GM23338 (cell line): Measurements from ENCODE around the gene PJA2.

Experiments used
- CTCF ChIP-seq, 2 experiments: fragments of 200-600 bp in 1 of 2; sonication (generic) in 1 of 2; conservative IDR thresholded peaks; 2 replicates each; pipeline versions ENCODE4 v1.5.1 to v1.6.1; 2016 to 2017; ENCODE audit warnings: antibody characterized with exemption in 2 of 2, low read depth in 2 of 2, mild to moderate bottlenecking in 2 of 2, moderate library complexity in 1 of 2
- EZH2 ChIP-seq: fragments of 200-600 bp; sonication (generic); IDR thresholded peaks from one replicate; pipeline ENCODE4 v1.8.0; 2017; ENCODE audit warnings: antibody characterized with exemption, mild to moderate bottlenecking, low read depth; ENCODE audit not compliant: unreplicated experiment
- EZH2phosphoT487 ChIP-seq: fragments of 200-600 bp; sonication (generic); IDR thresholded peaks from one replicate; pipeline ENCODE4 v1.8.1; 2018; ENCODE audit warnings: antibody characterized with exemption; ENCODE audit not compliant: unreplicated experiment
- POLR2AphosphoS5 ChIP-seq: IDR thresholded peaks from 2 replicates; pipeline ENCODE4 v1.6.1; 2016; ENCODE audit warnings: antibody characterized with exemption, low read depth
- REST ChIP-seq: IDR thresholded peaks from one replicate; pipeline ENCODE4 v1.6.1; 2018; ENCODE audit warnings: antibody characterized with exemption; ENCODE audit not compliant: unreplicated experiment
- ZNF114 ChIP-seq: fragments of 250-450 bp; sonication (Bioruptor Pico); IDR thresholded peaks from 2 replicates; pipeline ENCODE4 v1.5.0; 2020; ENCODE audit warnings: mild to moderate bottlenecking, moderate library complexity
- ZNF462 ChIP-seq: fragments of 250-450 bp; sonication (Bioruptor Pico); IDR thresholded peaks from 2 replicates; pipeline ENCODE4 v1.5.0; 2020; ENCODE audit warnings: mild to moderate bottlenecking, moderate library complexity

- no peak for TF ChIP-seq CTCF (conservative IDR thresholded peaks at IDR 0.05; ENCODE audit: low read depth in 2 of 2)
- no peak for TF ChIP-seq ZNF114
- TF ChIP-seq REST = no peak
- no peak for TF ChIP-seq EZH2phosphoT487
- TF ChIP-seq EZH2 = no peak
- no peak for TF ChIP-seq ZNF462 (CRISPR knock-in tag)
- TF ChIP-seq POLR2AphosphoS5 = no peak
These were observed 55.0 kb downstream of the PJA2 start for GRCh38 chr5:109354761-109355160.
